GM19397 (cell line): ENCODE data around the gene COBL.

ENCODE experiments used
- ATAC-seq: cut with Tn5 transposase; IDR thresholded peaks from one replicate; pipeline ENCODE4 v1.9.1; 2021; ENCODE audit warnings: mild to moderate bottlenecking, moderate library complexity; ENCODE audit not compliant: unreplicated experiment

The COBL gene, protein sequence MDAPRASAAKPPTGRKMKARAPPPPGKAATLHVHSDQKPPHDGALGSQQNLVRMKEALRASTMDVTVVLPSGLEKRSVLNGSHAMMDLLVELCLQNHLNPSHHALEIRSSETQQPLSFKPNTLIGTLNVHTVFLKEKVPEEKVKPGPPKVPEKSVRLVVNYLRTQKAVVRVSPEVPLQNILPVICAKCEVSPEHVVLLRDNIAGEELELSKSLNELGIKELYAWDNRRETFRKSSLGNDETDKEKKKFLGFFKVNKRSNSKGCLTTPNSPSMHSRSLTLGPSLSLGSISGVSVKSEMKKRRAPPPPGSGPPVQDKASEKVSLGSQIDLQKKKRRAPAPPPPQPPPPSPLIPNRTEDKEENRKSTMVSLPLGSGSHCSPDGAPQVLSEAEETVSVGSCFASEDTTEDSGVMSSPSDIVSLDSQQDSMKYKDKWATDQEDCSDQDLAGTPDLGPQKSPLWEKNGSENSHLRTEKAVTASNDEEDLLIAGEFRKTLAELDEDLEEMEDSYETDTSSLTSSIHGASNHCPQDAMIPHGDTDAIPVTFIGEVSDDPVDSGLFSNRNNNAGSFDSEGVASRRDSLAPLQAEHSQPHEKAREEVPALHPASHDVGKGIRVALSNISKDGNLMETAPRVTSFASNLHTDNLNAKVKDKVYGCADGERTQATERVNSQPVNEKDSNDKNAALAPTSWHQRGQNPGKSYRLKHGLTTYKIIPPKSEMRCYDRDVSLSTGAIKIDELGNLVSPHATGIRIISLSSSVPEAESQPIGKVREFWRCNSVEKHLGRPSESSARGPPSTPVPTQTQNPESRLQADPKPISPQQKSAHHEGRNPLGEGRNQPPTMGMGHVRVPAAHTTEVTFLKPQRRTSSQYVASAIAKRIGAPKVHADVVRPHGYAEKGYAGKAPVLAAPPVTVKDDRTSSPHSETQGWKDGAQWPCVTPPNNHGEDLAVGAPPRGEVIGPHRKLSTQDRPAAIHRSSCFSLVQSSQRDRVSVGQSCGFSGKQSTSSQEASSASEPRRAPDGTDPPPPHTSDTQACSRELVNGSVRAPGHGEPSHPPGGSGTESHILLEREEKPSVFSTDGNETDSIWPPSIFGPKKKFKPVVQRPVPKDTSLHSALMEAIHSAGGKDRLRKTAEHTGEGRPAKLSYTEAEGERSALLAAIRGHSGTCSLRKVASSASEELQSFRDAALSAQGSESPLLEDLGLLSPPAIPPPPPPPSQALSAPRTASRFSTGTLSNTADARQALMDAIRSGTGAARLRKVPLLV

DNA sequence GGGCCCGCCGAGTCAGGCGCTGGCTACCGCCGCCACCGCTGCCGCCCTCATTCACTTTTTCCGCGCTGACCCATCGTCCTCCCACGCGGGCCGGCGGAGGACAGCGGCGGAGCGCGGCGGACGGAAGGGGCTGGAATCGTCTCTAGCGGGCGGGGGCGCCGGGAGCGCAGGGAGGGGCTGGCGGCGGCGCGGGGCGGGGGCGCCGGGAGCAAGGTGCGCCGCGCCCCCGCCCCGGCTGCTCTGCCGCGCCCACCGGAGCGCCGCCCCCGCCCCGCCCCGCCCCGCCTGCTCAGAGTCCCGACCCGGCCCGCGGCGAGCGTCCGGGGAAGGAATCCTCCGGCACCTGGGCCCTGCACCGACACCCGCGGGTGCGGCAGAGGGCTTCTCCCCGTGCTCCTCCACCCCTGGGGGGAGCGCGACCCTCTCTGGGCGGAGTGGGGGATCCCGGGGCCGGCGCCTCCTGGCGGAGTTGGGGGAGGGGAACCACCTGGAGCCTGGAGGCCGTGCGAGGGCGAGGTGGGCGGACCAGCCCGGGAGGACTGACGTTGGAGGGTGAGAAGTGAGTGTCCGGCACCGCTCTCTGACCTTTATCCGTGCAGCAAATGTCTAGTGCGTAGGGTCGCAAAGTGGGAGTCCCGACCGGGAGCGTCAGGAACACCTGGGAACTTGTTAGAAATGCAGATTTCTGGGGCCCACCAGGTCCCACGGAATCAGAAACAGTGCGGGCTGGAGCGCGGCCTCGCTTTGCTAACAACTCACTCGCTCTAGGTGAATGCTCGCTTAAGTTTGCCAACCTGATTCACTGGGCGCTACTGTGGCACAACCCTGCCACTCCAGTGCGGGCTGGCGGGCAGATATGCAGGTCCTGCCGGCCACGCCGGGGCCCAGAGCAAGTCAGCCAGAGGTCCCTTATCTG, at the start of gene COBL:
Gene COBL, minus strand, starts transcription at position 144 of the 916 bp plus-strand sequence. CDS start 176 bp downstream, outside the sequence.
- no peak for ATAC-seq

DNA sequence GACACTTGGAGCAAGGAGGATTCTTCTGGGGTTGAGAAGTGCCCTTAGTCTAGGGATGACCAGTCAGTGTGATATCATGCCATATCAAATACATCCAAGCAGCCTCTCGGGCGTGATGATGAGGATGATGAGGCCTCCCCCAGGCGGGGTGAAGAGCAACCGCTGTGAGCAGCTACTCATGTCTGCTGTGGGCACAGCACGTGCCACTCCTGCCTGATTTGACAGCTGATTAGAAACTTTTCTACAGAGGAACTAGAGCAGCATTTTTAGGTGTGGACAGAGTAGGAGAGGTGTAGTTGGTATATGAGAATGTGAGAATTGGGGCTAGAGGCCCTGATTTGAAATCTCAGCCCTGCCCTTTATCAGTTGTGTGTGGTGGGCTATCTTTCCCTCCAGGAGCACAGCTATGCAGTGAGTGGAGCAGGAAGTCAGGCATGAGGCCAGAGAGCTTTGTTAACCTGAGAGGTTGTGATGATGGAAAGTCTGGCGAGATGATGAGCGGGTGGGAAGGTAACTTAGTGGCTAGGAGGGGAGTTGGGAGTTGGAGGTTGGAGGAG, 49.6 kb upstream of the COBL start:
- ATAC-seq: no peak

DNA sequence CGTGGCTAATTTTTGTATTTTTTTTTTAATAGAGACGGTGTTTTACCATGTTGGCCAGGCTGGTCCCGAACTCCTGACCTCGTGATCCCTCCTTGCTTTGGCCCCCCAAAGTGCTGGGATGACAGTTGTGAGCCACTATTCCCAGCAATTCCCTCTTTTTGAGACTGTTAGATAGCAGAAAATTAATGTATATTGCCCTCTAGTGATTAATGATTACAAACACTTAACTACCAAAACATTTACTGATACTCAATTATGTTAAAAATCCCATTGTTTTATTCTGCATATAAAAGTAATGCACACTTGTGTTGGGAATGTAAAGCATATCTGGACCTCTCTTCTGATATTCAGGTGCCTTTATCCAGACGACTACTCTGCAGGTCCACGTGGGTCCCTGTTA, 41.2 kb upstream of the COBL start:
- no peak for ATAC-seq

DNA sequence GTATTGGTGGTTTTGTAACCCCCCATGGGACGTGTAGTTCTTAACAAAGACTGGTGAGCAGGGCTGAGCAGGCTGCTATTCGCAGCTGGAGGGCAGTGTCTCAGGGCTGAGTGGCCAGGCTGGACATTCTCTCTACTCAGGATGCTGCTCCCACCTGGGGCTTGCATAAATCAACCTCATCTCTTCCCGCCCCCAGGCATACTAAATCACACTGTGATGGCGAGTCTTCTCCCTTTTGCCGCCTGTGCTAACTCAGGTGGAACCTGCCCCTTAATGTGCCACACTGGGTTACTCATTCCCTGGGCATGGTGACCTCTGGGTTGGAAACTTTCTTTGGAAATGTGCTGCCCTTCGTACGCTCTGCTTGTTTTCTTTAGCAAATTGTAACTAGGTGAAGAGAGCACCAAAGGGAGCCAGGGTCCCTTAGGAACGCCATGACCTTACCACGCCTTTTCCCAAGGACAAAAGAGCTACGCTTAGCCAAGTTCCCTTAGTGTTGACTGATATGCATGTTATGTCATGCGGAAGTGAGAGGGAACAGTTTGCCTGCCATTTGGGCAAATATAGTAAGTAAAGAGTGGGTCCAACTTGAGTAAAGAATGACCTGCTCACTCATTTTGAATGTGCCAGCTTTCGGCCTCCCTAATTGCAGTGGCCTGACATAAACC, 40.4 kb upstream of the COBL start:
- ATAC-seq: no peak

DNA sequence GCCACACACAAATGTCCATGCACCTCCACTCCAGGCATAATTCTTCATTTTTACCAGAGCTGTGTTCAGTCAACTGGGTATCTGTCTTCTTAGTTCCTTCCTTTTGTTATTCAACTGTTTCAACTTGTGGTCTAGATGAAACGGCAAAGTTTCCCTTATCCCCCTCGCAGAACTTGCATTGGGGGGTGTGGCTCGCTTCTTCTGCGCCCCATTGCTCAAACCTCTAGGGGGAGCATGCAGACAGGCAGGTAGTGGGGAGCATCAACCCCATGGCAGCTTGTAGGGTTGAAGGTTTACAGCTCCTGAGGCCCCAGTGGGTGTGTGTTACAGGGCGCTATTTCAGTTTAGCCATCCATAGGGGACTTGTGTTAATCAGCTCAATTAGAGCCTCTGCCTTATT, 38.3 kb upstream of the COBL start:
- ATAC-seq: no peak

DNA sequence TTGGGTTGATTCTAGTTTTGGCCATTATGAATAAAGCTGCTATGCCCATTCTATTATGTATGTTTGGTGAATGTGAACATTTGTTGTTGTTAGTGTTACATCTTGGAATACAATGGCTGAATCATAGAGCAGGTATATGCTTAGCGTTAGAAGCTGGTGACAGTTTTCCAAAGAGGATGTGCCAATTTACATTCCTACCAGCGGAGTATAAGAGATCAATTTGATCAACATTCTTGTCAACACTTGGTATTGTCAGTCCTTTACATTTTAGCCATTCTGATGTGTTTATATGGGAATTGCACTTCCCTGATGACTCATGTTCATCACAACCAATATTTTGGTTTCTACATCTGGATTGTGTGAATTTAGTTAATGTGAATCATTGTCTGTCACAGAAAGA, 37.8 kb upstream of the COBL start:
- ATAC-seq: no peak

DNA sequence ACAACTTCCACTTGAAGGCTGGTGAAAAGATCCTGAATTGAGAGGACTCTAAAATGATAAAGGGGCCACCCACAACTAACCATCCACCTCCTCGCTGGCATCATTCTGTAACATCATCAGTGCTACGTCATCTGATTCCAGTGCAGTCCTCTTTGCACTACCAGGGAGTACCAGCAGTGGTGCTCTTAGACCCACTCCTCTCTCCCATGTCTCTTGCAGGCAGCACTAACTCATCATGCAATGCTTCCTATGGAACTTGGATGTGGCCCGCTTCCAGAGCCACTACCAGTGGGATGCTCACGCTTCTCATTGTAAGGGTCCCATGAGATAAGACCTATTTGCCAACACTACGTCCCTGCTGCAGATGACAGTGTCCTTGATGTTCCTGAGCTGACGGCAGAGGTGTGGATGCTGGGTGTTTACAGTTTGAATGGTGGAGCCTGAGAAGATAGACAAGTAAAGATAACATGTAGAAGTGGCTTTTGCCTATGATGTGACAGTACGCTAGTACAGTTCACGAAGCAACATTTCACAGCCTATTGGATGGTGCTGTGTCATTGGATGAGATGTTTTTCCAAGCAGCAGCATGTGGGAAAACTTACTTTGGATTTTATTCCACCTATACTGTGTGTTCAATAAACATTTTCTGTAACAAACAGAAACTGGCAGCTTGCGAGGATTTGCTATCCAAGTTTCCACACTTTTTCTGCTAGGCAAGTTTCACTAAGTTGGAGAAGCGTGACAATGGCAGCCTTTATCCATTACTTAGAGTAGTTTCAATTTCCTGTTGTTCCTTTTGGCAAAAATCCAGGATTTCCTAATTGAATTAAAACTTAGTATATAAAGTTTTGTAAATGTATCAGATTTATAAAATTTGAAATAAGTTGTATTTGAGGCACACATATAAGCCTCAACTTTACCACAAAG, 35.8 kb upstream of the COBL start:
- no peak for ATAC-seq

DNA sequence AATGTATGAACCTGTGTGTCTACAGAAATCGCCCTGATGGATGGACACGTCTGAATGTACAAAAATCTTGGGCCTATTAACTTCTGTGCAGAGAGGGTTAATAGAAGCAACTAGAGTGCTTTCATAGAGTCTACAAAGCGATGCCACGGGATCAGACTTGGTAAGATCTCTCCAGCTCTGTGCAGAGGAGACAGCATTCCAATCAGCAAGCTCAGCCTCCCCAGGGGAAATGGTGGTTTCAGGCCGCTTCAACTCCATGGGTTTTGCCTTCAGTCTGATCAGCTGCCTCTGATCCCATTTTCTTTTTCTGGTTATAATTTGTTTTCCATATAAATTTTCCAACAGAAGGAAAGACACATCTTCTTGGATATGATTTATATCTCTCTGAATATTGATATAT, 35.1 kb upstream of the COBL start:
- ATAC-seq: no peak

DNA sequence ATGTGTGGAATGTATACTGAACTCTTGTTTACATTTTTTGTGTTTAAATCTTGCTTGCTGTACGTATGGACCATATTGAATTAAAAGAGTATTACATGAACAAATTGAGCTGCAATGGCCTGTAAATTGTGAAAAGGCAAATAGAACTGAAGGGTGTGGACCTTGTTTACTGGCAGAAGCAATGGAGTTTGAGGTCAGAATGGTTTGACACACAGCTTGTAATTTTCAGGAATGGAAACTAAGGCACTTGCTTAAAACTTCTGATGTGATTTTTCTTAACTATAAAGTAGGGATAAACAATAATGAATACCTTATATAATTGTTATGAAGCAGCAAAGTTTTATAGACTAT, 33.9 kb upstream of the COBL start:
- no peak for ATAC-seq

DNA sequence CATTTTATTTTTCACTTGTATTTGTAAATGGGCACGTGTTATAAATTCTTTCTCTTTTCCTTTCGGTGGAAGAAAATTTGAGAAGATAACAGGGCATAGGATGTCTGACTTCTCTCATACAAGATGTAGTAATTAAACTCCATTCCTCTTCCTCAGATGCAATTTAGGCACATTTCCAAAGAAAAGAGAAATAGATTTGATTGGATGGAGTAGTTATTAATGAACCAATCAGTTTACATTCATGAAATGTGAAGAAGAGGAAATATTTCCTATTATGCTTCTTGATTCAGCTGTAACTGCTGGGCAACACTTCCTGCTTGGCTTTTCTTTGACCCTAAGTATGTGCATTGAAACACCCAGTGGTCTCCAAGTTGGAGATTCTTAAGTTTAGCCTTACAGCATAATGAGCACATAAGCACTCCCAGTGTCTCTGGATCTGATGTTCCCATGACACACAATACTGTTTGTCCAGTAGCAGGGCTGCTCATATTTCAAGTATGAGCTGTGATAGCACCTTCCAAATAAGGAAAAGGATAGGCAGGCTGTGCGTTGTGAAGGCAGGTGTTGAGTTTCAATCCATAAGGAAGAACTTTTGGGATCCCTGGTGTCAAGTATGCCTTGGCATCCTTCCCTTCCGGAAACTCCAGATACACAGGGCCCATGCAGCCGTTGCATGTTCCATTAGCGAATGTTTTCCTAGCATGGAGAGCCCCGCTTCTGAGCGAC, 33.4 kb upstream of the COBL start:
- ATAC-seq: no peak

DNA sequence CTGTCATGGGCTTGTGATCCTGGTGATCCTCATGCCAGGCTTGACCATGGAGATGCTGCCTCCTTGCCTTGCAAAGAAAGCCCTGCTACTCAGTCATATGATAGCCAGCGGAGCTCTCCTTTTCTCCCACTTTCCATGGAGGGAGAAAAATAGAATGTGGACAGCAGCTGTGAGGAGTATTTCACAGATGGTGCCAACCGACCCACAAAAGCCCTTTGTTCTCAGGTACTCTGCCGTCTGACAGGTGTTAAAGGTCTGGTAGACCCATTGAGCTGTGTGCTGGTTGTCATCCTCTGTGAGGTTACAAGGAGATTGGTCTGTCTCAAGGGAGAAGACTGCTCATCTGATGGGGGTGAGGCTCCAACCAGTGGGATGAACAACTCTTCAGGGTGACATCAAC, 29.5 kb upstream of the COBL start:
- no peak for ATAC-seq

DNA sequence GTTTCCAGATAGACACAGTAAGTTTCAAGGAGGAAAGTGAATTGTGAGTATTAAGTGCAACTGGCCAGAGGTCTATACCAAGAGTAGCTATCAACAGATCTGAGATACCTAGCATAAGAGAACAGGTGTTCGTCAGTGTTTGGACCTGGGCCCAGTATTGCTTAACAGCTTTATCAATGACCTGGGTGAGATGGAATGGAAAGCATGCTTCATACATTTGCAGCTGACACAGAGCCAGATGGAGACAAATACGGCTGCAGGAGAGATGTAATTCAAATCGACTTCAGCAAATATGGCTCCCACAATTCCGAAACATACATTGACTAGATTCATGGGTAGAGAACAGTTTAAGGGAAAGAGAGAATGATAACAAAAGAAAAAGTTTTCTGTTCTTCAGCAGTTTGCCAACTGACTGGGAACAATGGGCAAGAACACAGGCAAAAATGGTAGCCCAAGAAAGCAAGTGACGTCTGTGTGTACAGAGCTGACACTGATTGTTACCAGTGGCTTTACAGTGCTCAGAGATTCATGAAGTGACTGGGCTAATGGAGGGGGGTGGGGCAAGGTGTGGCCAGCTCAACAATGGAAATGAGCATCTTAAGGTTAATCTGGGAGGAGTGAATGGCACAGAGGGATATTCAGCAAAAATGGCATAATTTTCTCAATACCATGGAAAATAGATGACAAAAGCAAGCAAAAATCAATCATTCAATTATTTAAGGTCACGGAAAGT, 28.0 kb upstream of the COBL start:
- no peak for ATAC-seq

DNA sequence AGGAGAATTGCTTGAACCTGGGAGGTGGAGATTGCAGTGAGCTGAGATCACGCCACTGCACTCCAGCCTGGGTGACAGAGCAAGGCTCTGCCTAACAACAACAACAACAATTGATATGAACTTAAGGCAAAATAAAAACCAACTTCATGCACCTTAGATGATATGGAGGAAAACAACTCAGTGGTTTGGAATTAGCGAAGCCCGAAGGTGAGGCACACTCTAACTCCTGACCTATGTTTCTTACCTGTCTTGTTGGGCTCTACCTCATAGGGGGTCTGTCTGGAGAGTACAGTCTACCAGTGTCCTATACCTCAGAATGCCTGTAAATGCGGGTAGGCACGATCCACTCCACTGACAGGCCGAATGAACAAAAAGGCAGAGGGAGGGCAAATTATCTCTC, 24.3 kb upstream of the COBL start:
- ATAC-seq: no peak

DNA sequence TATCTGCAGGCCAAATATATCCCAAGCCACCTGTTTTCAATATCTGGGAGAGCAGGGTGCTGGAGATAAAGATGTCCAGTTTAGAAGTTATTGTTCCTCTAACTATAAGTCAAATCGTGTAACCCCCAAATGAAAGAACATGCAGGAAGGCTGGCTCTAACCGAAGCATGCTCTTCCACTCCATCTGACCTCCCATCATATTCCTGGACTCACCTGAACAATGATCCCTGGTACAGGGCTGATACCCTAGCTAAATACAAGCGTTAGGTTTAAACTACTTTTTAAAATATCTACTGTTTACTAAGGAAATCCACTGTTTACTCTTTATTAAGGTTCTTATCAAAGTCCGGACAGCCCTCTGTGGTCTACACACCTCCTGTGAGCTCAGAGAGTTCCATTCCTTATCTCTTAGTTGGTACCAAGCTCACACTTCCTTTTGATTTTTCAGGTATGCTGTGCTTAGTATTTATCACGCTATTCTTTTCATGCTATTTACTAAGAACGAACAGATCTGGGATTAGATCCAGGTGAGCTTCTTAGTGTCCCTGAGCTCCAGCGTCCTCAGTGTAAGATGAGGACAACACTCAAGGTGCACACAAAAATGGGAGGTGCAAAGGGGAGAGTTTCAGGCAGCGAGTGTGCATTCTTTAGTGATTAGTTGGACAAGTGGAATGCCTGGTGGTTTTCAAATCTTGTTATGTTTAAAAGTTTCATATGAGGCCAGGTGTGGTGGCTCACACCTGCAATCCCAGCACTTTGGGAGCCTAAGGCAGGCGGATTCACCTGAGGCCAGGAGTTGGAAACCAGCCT, 23.6 kb upstream of the COBL start:
- ATAC-seq: no peak

DNA sequence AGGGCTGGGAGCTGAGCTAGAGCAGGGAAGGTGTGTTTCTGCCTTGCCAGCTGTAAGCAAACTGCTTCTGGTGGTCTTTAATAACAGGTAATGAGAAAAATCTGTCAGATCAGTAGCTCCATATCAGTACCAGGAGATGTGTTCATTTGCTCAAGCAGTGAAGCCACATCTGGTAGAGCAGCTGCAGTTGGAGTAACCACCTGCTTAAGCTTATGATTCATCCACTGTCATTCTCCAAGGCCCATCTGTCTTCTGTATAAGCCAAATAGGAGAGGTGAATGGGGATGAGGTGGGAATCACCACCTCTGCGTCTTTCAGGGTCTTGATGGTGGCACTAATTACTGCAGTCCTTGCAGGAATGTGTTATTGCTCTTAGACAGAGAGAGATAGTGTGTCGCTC, 18.4 kb upstream of the COBL start:
- ATAC-seq: no peak

DNA sequence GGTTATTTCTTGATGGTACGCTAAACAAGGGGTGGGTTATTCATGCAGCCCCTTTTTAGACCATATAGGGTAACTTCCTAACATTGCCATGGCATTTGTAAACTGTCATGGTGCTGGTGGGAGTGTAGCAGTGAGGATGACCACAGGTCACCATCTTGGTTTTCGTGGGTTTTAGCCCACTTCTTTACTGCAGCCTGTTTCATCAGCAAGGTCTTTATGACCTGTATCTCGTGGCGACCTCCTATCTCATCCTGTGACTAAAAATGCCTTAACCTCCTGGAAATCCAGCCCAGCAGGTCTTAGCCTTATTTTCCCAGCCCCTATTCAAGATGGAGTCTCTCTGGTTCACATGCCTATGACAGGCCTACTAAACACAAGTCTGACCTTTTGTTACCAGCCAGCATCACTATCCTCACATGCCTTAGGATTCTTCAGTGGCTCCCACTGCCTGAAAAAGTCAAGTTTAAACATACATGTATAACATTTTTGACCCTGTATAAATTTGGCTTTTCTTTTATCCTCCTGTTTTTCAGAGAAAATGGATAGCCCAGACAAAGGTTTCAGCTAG, 13.2 kb upstream of the COBL start:
- no peak for ATAC-seq
